Breast epithelium (tissue), 4 donors: ENCODE measurements around the gene DDX6. TPM values are rescaled to one million over a fixed set of nuclear protein-coding genes. Genes with fewer than 3 reads are reported as not detected.
"Not testable (repeated sequence)": the region's sequence is repeated elsewhere in the genome, so short reads cannot be mapped to it uniquely, and the experiment has no call there.

Source experiments
- DNase-seq, 2 donors: peaks; one replicate each; pipeline ENCODE4 v3.0.0-alpha.2; 2019; ENCODE audit warnings: low spot score in 2 of 2
- H3K27ac ChIP-seq, 2 donors: fragments of 200-600 bp; sonication (generic) in 1 of 2; one replicate each; pipeline ENCODE4 v1.5.1; 2016 to 2019; ENCODE audit warnings: mild to moderate bottlenecking in 1 of 2
- H3K27me3 ChIP-seq, 2 donors: fragments of 200-600 bp; sonication (generic) in 1 of 2; one replicate each; pipeline versions ENCODE4 v1.5.1 to v1.6.0; 2017 to 2019; ENCODE audit warnings: control low read depth in 1 of 2, mild to moderate bottlenecking in 1 of 2
- H3K36me3 ChIP-seq: fragments of 200-600 bp; one replicate; pipeline ENCODE4 v1.5.1; 2019
- H3K4me1 ChIP-seq, 2 donors: fragments of 200-600 bp; sonication (generic); one replicate each; pipeline ENCODE4 v1.5.1; 2016 to 2019; ENCODE audit warnings: control low read depth in 1 of 2
- H3K4me3 ChIP-seq, 3 donors: fragments of 200-600 bp; sonication (generic); 1 replicate in 2 of 3; 2 replicates in 1 of 3; pipeline ENCODE4 v1.5.1; 2016 to 2019; ENCODE audit warnings: mild to moderate bottlenecking in 3 of 3, moderate library complexity in 2 of 3
- H3K9me3 ChIP-seq, 2 donors: fragments of 200-600 bp; sonication (generic) in 1 of 2; one replicate each; pipeline ENCODE4 v1.5.1; 2016 to 2019; ENCODE audit warnings: control low read depth in 1 of 2
- POLR2A ChIP-seq: fragments of 450-650 bp; IDR thresholded peaks from one replicate; pipeline ENCODE4 v1.6.1; 2016; ENCODE audit warnings: antibody characterized with exemption, mild to moderate bottlenecking, moderate library complexity
- POLR2AphosphoS5 ChIP-seq, 3 donors: sonication (generic); formaldehyde crosslinking; IDR thresholded peaks; one replicate each; pipeline ENCODE4 v1.6.1; 2017; ENCODE audit warnings: antibody characterized with exemption in 3 of 3
- intact Hi-C: fragments of 100-400 bp; cut with DNase I; formaldehyde crosslinking; loops from one replicate; pipeline ENCODE4 v1.15.1; 2023; ENCODE audit warnings: low total_unique reads
- total RNA-seq, 3 donors: library from RNA; depleted of rRNA; stranded (reverse); fragments of >200 nt; gene quantifications; one replicate each; pipeline ENCODE4 v1.1.0, GENCODE V29; 2016
- TF ChIP-seq, protein P1 (sequence below), 3 donors: fragments of 450-650 bp; IDR thresholded peaks; one replicate each; pipeline ENCODE4 v1.5.1; 2016 to 2017; ENCODE audit warnings: antibody characterized with exemption in 3 of 3, mild to moderate bottlenecking in 3 of 3, moderate library complexity in 3 of 3

DDX6 gene
- total RNA-seq, 3 donors from 2014 or later, result 82.6 to 136 (median 125) TPM

DNA sequence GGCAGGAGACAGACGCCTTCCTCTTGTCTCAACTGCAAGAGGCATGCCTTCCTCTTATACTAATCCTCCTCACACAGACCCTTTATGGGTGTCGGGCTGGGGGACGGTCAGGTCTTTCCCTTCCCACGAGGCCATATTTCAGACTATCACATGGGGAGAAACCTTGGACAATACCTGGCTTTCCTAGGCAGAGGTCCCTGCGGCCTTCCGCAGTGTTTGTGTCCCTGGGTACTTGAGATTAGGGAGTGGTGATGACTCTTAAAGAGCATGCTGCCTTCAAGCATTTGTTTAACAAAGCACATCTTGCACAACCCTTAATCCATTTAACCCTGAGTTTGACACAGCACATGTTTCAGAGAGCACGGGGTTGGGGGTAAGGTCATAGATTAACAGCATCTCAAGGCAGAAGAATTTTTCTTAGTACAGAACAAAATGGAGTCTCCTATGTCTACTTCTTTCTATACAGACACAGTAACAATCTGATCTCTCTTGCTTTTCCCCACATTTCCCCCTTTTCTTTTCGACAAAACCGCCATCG lies 69.4 kb downstream of the DDX6 start:
- H3K4me1 ChIP-seq, H3K27ac ChIP-seq, H3K9me3 ChIP-seq, H3K27me3 ChIP-seq, DNase-seq, intact Hi-C loops, H3K36me3 ChIP-seq, H3K4me3 ChIP-seq: not testable (repeated sequence)

DNA sequence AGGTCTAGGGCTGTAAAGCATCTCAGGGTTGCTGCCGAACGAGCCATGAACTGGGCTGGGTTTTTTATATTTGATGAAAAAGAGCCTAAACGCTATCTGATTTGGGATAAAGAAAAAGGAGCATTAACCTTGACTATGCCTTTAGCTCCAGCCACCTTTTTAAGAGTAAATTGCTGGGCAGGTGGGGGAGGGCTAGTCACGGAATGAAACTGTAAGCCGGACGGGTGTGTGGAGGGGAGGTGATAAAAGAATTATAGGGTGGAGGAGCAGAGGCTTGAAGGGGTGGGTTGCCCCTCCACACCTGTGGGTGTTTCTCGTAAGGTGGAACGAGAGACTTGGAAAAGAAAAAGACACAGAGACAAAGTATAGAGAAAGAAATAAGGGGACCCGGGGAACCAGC lies 70.2 kb downstream of the DDX6 start:
- H3K4me1 ChIP-seq, H3K9me3 ChIP-seq, H3K27me3 ChIP-seq, DNase-seq, intact Hi-C loops, H3K27ac ChIP-seq, H3K36me3 ChIP-seq, H3K4me3 ChIP-seq: not testable (repeated sequence)

DNA sequence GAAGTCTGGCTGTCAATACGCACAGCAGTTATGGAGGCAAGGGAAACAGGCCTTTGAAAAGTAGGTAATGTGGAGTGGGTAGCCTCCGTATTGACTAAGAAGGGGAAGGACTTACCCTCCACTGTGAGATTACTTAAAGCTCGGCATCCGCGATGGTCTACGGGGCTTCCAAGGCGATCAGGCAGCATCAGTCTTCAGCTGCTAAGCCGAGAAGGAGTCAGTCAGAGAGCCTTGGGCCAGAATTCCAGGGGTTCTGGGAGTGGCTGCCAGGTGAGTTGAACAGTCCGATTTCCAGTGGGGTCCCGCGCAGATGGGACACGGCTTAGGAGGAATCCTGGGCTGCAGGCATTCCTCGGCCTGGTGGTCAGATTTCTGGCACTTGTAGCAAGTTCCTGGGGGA lies 70.9 kb downstream of the DDX6 start:
- DNase-seq, result peak in 1 of 2 donors; percentile 48
- H3K9me3 ChIP-seq, H3K27ac ChIP-seq, H3K4me1 ChIP-seq, H3K36me3 ChIP-seq, intact Hi-C loops, H3K4me3 ChIP-seq, H3K27me3 ChIP-seq: not testable (repeated sequence)

DNA sequence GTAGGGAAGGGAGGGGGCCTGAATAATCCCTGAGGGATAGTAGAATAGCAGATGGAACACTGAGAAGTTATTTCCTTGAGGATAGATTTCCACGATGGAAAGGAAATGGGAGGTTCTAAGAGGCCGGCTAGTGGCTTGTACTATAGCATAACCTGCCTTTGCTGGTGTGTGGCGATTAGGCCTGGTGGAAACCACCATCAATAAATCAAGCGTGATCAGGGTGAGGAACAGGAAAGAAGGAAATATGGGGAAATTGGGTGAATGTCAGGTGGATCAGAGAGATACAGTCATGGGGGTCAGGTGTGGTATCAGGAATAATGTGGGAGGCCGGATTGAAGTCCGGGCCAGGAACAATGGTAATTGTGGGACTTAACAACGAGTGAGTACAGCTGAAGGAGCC lies 72.4 kb downstream of the DDX6 start:
- intact Hi-C loops, H3K4me3 ChIP-seq: not testable (repeated sequence)

DNA sequence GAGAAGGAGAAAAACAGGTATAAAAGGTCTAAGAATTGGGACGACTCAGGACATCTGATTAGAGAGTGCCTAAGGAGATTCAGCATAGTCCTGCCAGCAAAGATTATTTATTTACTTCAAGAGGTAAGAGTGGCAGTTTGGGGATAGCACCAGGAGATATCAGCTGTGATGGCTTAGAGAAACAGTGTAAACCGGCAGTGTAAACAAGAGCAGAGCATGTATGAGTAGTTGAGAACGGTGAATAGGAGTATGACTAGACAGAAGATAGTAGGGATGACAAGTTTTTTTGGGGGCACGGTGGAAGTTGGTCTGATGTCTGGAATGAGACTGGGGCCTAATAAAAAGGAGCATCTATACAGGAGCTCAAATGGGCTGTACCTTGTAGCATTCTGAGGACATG lies 73.2 kb downstream of the DDX6 start:
- H3K9me3 ChIP-seq, H3K4me3 ChIP-seq, H3K36me3 ChIP-seq, DNase-seq, H3K4me1 ChIP-seq, H3K27ac ChIP-seq, H3K27me3 ChIP-seq, intact Hi-C loops: not testable (repeated sequence)

More for the DNA sequence above, 72.4 kb downstream of the DDX6 start:
- not testable (repeated sequence) for H3K4me1 ChIP-seq, H3K9me3 ChIP-seq, H3K36me3 ChIP-seq, H3K27ac ChIP-seq, DNase-seq, H3K27me3 ChIP-seq

DNA sequence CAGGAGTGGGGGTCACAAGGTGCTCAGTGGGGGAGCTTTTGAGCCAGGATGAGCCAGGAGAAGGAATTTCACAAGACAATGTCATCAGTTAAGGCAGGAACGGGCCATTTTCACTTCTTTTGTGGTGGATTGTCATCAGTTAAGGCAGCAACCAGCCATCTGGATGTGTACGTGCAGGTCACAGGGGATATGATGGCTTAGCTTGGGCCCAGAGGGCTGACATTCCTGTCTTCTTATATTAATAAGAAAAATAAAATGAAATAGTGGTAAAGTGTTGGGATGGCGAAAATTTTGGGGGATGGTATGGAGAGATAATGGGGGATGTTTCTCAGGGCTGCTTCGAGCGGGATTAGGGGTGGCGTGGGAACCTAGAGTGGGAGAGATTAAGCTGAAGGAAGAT lies 73.7 kb downstream of the DDX6 start:
- H3K9me3 ChIP-seq, DNase-seq, H3K4me1 ChIP-seq, intact Hi-C loops, H3K4me3 ChIP-seq, H3K27ac ChIP-seq, H3K36me3 ChIP-seq, H3K27me3 ChIP-seq: not testable (repeated sequence)

DNA sequence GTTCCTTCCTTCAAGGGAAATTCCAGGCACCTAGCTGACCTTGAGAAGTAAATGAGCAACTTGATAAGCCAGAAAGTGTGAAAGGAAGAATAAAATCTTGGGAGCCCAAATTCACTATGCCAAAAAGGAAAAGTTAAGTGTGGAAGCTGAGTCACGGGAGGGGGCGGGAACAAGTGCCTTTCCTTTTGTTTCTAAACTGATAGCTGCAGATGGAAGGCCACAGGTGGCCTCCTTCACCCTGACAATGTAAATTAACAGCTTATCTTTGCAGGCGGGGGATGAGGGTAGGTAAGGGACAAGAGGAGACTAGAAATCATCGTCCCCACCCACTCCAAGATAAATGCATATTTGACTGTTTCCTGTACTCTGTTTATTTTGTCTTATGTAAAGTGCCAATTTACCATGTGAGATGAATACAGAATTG lies 75.1 kb downstream of the DDX6 start:
- TF ChIP-seq POLR2AphosphoS5 (IDR thresholded peaks at IDR 0.05), result no peak
- no peak for TF ChIP-seq POLR2A
- TF ChIP-seq, protein P1, sequence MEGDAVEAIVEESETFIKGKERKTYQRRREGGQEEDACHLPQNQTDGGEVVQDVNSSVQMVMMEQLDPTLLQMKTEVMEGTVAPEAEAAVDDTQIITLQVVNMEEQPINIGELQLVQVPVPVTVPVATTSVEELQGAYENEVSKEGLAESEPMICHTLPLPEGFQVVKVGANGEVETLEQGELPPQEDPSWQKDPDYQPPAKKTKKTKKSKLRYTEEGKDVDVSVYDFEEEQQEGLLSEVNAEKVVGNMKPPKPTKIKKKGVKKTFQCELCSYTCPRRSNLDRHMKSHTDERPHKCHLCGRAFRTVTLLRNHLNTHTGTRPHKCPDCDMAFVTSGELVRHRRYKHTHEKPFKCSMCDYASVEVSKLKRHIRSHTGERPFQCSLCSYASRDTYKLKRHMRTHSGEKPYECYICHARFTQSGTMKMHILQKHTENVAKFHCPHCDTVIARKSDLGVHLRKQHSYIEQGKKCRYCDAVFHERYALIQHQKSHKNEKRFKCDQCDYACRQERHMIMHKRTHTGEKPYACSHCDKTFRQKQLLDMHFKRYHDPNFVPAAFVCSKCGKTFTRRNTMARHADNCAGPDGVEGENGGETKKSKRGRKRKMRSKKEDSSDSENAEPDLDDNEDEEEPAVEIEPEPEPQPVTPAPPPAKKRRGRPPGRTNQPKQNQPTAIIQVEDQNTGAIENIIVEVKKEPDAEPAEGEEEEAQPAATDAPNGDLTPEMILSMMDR (IDR thresholded peaks at IDR 0.05), result no peak
- H3K27me3 ChIP-seq, result no peaks in the 10 kb centered on the region
- H3K27ac ChIP-seq, result peak overlapping the region; percentile 1 to 13
- H3K4me1 ChIP-seq, result no peaks in the 10 kb centered on the region
- intact Hi-C loops, result no loop called here
- no peaks in the 10 kb centered on the region for H3K36me3 ChIP-seq
- no peak for DNase-seq
- H3K4me3 ChIP-seq, result no peak overlapping the region
- no peaks in the 10 kb centered on the region for H3K9me3 ChIP-seq

DNA sequence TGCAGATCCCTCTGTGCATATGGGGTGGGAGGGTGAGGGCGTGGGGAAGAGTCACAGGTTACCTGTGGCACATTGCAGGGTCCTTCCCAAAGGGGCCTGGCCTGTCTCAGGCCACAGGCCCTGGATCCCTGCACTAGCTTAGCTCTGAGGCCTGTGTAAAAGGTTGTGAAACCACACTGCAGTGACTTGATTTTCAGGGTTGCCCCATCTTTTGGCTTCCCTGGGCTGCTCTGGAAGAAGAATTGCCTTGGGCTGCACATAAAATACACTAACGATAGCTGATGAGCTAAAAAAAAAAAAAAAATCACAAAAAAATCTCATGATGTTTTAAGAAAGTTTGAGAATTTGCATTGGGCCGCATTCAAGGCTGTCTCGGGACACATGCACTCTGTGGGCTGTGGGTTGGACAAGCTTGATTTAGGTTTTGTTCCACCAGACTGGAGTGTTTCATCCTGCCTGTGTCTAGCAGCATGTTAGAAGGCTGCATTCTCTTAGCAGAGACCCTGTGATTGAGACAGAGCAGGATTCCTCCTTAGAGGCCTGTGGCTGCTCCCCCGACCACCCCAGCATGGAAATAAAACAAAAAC lies 75.6 kb downstream of the DDX6 start:
- Histone ChIP-seq H3K27me3 (no peaks in the 10 kb centered on the region), H3K9me3 (no peaks in the 10 kb centered on the region), H3K36me3 (no peaks in the 10 kb centered on the region), H3K27ac (peak overlapping the region; percentile 1 to 29), H3K4me1 (no peaks in the 10 kb centered on the region), H3K4me3 (no peak overlapping the region)
- intact Hi-C loops, result no loop called here
- TF ChIP-seq POLR2A (no peak), POLR2AphosphoS5 (IDR thresholded peaks at IDR 0.05) (no peak)
- TF ChIP-seq, protein P1 (IDR thresholded peaks at IDR 0.05), result no peak
- peak in 1 of 2 donors; percentile 23 for DNase-seq
